SU-DHL-6 (cell line): ENCODE data around the gene PCDHGC5.

ENCODE experiments used
- H2AFZ ChIP-seq: fragments of 200-600 bp; sonication (generic); 2 replicates; pipeline ENCODE4 v1.6.1; 2014; ENCODE audit warnings: low read depth, mild to moderate bottlenecking, moderate library complexity, mixed read lengths, antibody characterized with exemption, low read length; ENCODE audit not compliant: severe bottlenecking
- H3F3A ChIP-seq: fragments of 200-600 bp; shearing (Covaris generic); 2 replicates; pipeline ENCODE4 v1.6.0; 2016; ENCODE audit warnings: antibody characterized with exemption, mild to moderate bottlenecking; ENCODE audit not compliant: insufficient read depth
- H3K27ac ChIP-seq: fragments of 200-600 bp; sonication (generic); 2 replicates; pipeline ENCODE4 v1.5.1; 2016; ENCODE audit warnings: low read depth, mild to moderate bottlenecking, low read length, moderate library complexity, mixed read lengths
- H3K27me3 ChIP-seq: fragments of 200-600 bp; sonication (generic), shearing (Covaris generic); 2 replicates; pipeline ENCODE4 v1.6.0; 2014; ENCODE audit warnings: mild to moderate bottlenecking, low read length
- H3K36me3 ChIP-seq: fragments of 200-600 bp; sonication (generic); 2 replicates; pipeline ENCODE4 v1.6.1; 2014; ENCODE audit warnings: mild to moderate bottlenecking, low read length, mixed read lengths
- H3K4me2 ChIP-seq: fragments of 300-600, 200-600 bp; shearing (Covaris generic), sonication (generic); 2 replicates; pipeline ENCODE4 v1.6.0; 2014; ENCODE audit warnings: low read length, low read depth, mild to moderate bottlenecking; ENCODE audit not compliant: poor library complexity, severe bottlenecking
- H3K4me3 ChIP-seq: fragments of 200-600 bp; sonication (generic); 2 replicates; pipeline ENCODE4 v1.5.1; 2014; ENCODE audit warnings: antibody characterized with exemption, low read length, mild to moderate bottlenecking, mixed read lengths; ENCODE audit not compliant: insufficient read depth, poor library complexity, severe bottlenecking
- H3K79me2 ChIP-seq: fragments of 200-600 bp; sonication (generic); 2 replicates; pipeline ENCODE4 v1.6.1; 2014; ENCODE audit warnings: mild to moderate bottlenecking, low read length, moderate library complexity; ENCODE audit not compliant: insufficient read depth
- H3K9ac ChIP-seq: fragments of 200-600 bp; sonication (generic); 2 replicates; pipeline ENCODE4 v1.7.0; 2014; ENCODE audit warnings: mild to moderate bottlenecking, low read length
- H3K9me2 ChIP-seq: fragments of 200-600 bp; sonication (generic); replicated peaks from 2 replicates; pipeline ENCODE4 v1.6.1; 2014; ENCODE audit warnings: low read length; ENCODE audit not compliant: insufficient read depth
- H3K9me3 ChIP-seq: fragments of 200-600 bp; sonication (generic); 2 replicates; pipeline ENCODE4 v1.6.1; 2014; ENCODE audit warnings: low read length, mixed read lengths; ENCODE audit not compliant: insufficient read depth
- H4K20me1 ChIP-seq: fragments of 200-600 bp; sonication (generic); 2 replicates; pipeline ENCODE4 v1.6.1; 2014; ENCODE audit warnings: low read depth, mild to moderate bottlenecking, antibody characterized with exemption, low read length, moderate library complexity, mixed read lengths
- CTCF ChIP-seq: fragments of 200-600 bp; sonication (generic); IDR thresholded peaks from one replicate; pipeline ENCODE4 v1.5.1; 2017; ENCODE audit warnings: antibody characterized with exemption, mild to moderate bottlenecking, low read length, moderate library complexity; ENCODE audit not compliant: insufficient read depth, poor library complexity, severe bottlenecking
- EZH2phosphoT487 ChIP-seq: fragments of 200-600 bp; sonication (generic), shearing (Covaris generic); conservative IDR thresholded peaks from 2 replicates; pipeline ENCODE4 v1.6.1; 2018; ENCODE audit warnings: mild to moderate bottlenecking, antibody characterized with exemption, low read length, moderate library complexity, mixed read lengths

Gene PCDHGC5

GRCh38 chr5:141503681-141504080, 14.8 kb downstream of the PCDHGC5 start:
- no peaks in the 10 kb centered on the region for H4K20me1 ChIP-seq
- H3K36me3 ChIP-seq = no peaks in the 10 kb centered on the region
- no peaks in the 10 kb centered on the region for H3K9me3 ChIP-seq
- peak overlapping the region; percentile 99 for H3K27ac ChIP-seq
- H3F3A ChIP-seq = peaks cover 67% of the 10 kb centered on the region
- no peak overlapping the region for H2AFZ ChIP-seq
- TF ChIP-seq EZH2phosphoT487 = no peak
- no peak for TF ChIP-seq CTCF
- peak overlapping the region; percentile 87 for H3K4me2 ChIP-seq
- no peaks in the 10 kb centered on the region for H3K27me3 ChIP-seq
- peaks cover 17% of the 10 kb centered on the region; the same call in 1 of the 2 replicates for H3K79me2 ChIP-seq
- peak overlapping the region; percentile 52 for H3K9ac ChIP-seq
- peak overlapping the region; percentile 17 for H3K4me3 ChIP-seq
- H3K9me2 ChIP-seq = no peaks in the 10 kb centered on the region

- Histone ChIP-seq H3K9me2 (no peaks in the 10 kb centered on the region), H3K4me3 (peak overlapping the region; percentile 17), H3K27me3 (no peaks in the 10 kb centered on the region), H3K9ac (peak overlapping the region; percentile 52), H3K9me3 (no peaks in the 10 kb centered on the region), H3K27ac (peak overlapping the region; percentile 99), H2AFZ (no peak overlapping the region), H4K20me1 (no peaks in the 10 kb centered on the region), H3K4me2 (peak overlapping the region; percentile 87), H3F3A (peaks cover 69% of the 10 kb centered on the region), H3K79me2 (peaks cover 17% of the 10 kb centered on the region; the same call in 1 of the 2 replicates), H3K36me3 (no peaks in the 10 kb centered on the region)
- TF ChIP-seq CTCF = no peak
- no peak for TF ChIP-seq EZH2phosphoT487
These were observed 15.3 kb downstream of the PCDHGC5 start for GRCh38 chr5:141504216-141504615.

- Histone ChIP-seq H3K9me2 (no peaks in the 10 kb centered on the region), H3K4me2 (peak overlapping the region; percentile 87), H3K4me3 (peak overlapping the region; percentile 9), H3K79me2 (peaks cover 17% of the 10 kb centered on the region; the same call in 1 of the 2 replicates), H3K9me3 (no peaks in the 10 kb centered on the region), H3K27me3 (no peaks in the 10 kb centered on the region), H3K36me3 (no peaks in the 10 kb centered on the region; the same call in 1 of the 2 replicates), H3K9ac (peak overlapping the region; percentile 84), H3F3A (peaks cover 87% of the 10 kb centered on the region), H3K27ac (peak overlapping the region; percentile 99), H2AFZ (no peak overlapping the region), H4K20me1 (no peaks in the 10 kb centered on the region)
- TF ChIP-seq EZH2phosphoT487 = no peak
These were observed 17.7 kb downstream of the PCDHGC5 start for GRCh38 chr5:141506381-141507155.
